ENCODE measurements around the gene ACTN1.

The ACTN1 gene

GRCh38 chr14:68951035-68951797 lies 27.9 kb downstream of the ACTN1 start:
- peak; percentile 73 for DNase-seq (ENCODE audit: low read depth)

- no peak for DNase-seq (ENCODE audit: low read depth)
Observed at GRCh38 chr14:68950111-68950510, 29.0 kb downstream of the ACTN1 start.

GRCh38 chr14:68949601-68949965 lies 29.5 kb downstream of the ACTN1 start:
- DNase-seq (ENCODE audit: low read depth): no peak

GRCh38 chr14:68948686-68949600 lies 30.2 kb downstream of the ACTN1 start:
- no peak for DNase-seq (ENCODE audit: low read depth)

- DNase-seq (ENCODE audit: low read depth): no peak
Observed at GRCh38 chr14:68947802-68948201, 31.3 kb downstream of the ACTN1 start.

- DNase-seq (ENCODE audit: low read depth): no peak
Observed at GRCh38 chr14:68946489-68946822, 32.6 kb downstream of the ACTN1 start.

- DNase-seq (ENCODE audit: low read depth): no peak
Observed at GRCh38 chr14:68945585-68946488, 33.3 kb downstream of the ACTN1 start.

- DNase-seq (ENCODE audit: low read depth): no peak
Observed at GRCh38 chr14:68945190-68945584, 33.9 kb downstream of the ACTN1 start.

- no peak for DNase-seq (ENCODE audit: low read depth)
Observed at GRCh38 chr14:68944162-68944561, 34.9 kb downstream of the ACTN1 start.

GRCh38 chr14:68943107-68943506 lies 36.0 kb downstream of the ACTN1 start:
- no peak for DNase-seq (ENCODE audit: low read depth)

GRCh38 chr14:68942296-68943035 lies 36.6 kb downstream of the ACTN1 start:
- DNase-seq (ENCODE audit: low read depth): no peak

GRCh38 chr14:68941820-68942219 lies 37.3 kb downstream of the ACTN1 start:
- peak; percentile 91 for DNase-seq (ENCODE audit: low read depth)

- DNase-seq (ENCODE audit: low read depth): no peak
Observed at GRCh38 chr14:68940614-68941185, 38.4 kb downstream of the ACTN1 start.

- DNase-seq (ENCODE audit: low read depth): peak; percentile 97
Observed at GRCh38 chr14:68939893-68940613, 39.0 kb downstream of the ACTN1 start.

GRCh38 chr14:68939181-68939892 lies 39.8 kb downstream of the ACTN1 start:
- no peak for DNase-seq (ENCODE audit: low read depth)

GRCh38 chr14:68938271-68939150 lies 40.6 kb downstream of the ACTN1 start:
- DNase-seq (ENCODE audit: low read depth): no peak

GRCh38 chr14:68937471-68938270 lies 41.4 kb downstream of the ACTN1 start:
- no peak for DNase-seq (ENCODE audit: low read depth)

- DNase-seq (ENCODE audit: low read depth): no peak
Observed at GRCh38 chr14:68936980-68937379, 42.1 kb downstream of the ACTN1 start.
